Measurements from ENCODE around the gene TCIRG1.
"Not testable (repeated sequence)": the region's sequence is repeated elsewhere in the genome, so short reads cannot be mapped to it uniquely, and the experiment has no call there.

The TCIRG1 gene

GRCh38 chr11:68056317-68057285 lies 17.8 kb downstream of the TCIRG1 start:
- DNase-seq: no peak

GRCh38 chr11:68057807-68058206 lies 19.0 kb downstream of the TCIRG1 start:
- DNase-seq: no peak

- no peak for DNase-seq
Observed at GRCh38 chr11:68061508-68061907, 22.7 kb downstream of the TCIRG1 start.

GRCh38 chr11:68064926-68065325 lies 26.1 kb downstream of the TCIRG1 start:
- DNase-seq: no peak

- DNase-seq: no peak
Observed at GRCh38 chr11:68065841-68066240, 27.0 kb downstream of the TCIRG1 start.

- DNase-seq: no peak
Observed at GRCh38 chr11:68066742-68067141, 27.9 kb downstream of the TCIRG1 start.

GRCh38 chr11:68067991-68068390 lies 29.2 kb downstream of the TCIRG1 start:
- DNase-seq: no peak

- DNase-seq: no peak
Observed at GRCh38 chr11:68071281-68072048, 32.6 kb downstream of the TCIRG1 start.

GRCh38 chr11:68074584-68075352 lies 35.9 kb downstream of the TCIRG1 start:
- no peak for DNase-seq

GRCh38 chr11:68076371-68077042 lies 37.7 kb downstream of the TCIRG1 start:
- DNase-seq: no peak

- no peak for DNase-seq
Observed at GRCh38 chr11:68077617-68078582, 39.1 kb downstream of the TCIRG1 start.

- DNase-seq: no peak
Observed at GRCh38 chr11:68080860-68081259, 42.0 kb downstream of the TCIRG1 start.

- DNase-seq: no peak
Observed at GRCh38 chr11:68081691-68082090, 42.9 kb downstream of the TCIRG1 start.

- DNase-seq: no peak
Observed at GRCh38 chr11:68082481-68082880, 43.7 kb downstream of the TCIRG1 start.

- DNase-seq: no peak
Observed at GRCh38 chr11:68083517-68083916, 44.7 kb downstream of the TCIRG1 start.

- no peak for DNase-seq
Observed at GRCh38 chr11:68089679-68090078, 50.9 kb downstream of the TCIRG1 start.

GRCh38 chr11:68090287-68090686 lies 51.5 kb downstream of the TCIRG1 start:
- no peak for DNase-seq

- DNase-seq: no peak
Observed at GRCh38 chr11:68090706-68091105, 51.9 kb downstream of the TCIRG1 start.

GRCh38 chr11:68092411-68092810 lies 53.6 kb downstream of the TCIRG1 start:
- no peak for DNase-seq

GRCh38 chr11:68092946-68093345 lies 54.1 kb downstream of the TCIRG1 start:
- DNase-seq: not testable (repeated sequence)

GRCh38 chr11:68093565-68093964 lies 54.7 kb downstream of the TCIRG1 start:
- no peak for DNase-seq

Measured in NCI-H1048 (cell line).